CD4-positive, alpha-beta T cell treated with Interleukin-17A for 4 hours (primary cell): ENCODE results near the gene STRN.
"Not testable (repeated sequence)": the region's sequence is repeated elsewhere in the genome, so short reads cannot be mapped to it uniquely, and the experiment has no call there.

Experiments
- DNase-seq: peaks from one replicate; pipeline ENCODE4 v3.0.0-alpha.2; 2020; ENCODE audit warnings: mixed read lengths

Gene STRN, protein sequence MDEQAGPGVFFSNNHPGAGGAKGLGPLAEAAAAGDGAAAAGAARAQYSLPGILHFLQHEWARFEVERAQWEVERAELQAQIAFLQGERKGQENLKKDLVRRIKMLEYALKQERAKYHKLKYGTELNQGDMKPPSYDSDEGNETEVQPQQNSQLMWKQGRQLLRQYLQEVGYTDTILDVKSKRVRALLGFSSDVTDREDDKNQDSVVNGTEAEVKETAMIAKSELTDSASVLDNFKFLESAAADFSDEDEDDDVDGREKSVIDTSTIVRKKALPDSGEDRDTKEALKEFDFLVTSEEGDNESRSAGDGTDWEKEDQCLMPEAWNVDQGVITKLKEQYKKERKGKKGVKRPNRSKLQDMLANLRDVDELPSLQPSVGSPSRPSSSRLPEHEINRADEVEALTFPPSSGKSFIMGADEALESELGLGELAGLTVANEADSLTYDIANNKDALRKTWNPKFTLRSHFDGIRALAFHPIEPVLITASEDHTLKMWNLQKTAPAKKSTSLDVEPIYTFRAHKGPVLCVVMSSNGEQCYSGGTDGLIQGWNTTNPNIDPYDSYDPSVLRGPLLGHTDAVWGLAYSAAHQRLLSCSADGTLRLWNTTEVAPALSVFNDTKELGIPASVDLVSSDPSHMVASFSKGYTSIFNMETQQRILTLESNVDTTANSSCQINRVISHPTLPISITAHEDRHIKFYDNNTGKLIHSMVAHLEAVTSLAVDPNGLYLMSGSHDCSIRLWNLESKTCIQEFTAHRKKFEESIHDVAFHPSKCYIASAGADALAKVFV

DNA sequence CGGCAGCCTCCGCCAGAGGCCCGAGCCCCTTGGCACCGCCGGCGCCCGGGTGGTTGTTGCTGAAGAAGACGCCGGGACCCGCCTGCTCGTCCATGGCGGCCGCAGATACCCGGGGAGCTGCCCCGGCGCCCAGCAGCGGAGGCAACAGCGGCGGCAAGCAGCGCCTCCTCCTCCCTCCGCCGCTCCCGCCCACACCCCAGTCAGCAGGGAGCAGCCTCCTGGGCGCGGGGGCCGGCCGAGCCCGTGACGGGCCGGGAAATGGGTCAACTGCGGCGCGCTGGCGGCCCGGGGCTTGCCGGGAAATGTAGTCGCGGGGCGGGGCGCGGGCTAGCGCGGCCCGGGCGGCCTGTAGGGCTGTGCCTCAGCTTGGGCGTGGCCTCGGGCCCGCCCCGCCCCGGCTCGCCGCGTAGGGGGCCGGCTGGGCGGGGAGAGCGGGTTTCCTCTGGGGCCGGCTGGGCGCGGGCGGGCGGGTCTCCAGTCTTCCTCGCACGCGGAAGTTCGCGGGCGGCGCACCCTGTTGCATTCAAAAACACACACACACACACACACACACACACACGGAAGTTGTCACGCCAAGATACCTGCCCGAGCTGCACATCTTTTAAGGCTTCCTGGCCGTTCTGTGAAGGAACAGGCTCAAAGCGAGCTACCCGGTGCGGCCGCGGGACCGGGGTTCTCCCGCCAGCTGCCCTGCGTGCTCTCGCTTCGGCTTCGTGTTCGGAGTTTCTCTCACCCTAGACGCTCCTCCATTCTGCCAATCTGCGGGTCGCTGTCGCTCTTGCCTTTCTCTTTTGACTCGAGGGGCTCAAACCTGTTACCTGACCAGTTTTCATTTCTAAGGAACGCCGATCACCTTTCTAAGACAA lies at the start of gene STRN:
Gene STRN (minus strand): TSS at position 167 of the 866 bp plus-strand sequence. CDS start 73 bp downstream, at position 94.
- DNase-seq: peak; percentile 98

DNA sequence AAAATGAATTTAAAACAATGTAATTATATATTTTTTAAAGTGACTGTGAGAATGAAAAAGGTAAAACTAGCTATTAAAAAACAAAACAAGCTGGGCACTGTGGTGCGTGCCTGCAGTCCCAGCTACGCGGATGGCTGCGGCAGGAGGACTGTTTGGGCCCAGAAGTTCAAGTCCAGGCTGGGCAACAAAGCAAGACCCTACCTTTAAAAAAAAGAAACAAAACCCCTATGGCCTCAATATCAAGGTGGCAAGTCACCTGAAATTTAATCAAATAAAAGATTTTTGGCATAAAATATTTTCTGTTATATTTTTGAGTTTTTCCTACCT lies 46.9 kb upstream of the STRN start:
- DNase-seq: no peak

DNA sequence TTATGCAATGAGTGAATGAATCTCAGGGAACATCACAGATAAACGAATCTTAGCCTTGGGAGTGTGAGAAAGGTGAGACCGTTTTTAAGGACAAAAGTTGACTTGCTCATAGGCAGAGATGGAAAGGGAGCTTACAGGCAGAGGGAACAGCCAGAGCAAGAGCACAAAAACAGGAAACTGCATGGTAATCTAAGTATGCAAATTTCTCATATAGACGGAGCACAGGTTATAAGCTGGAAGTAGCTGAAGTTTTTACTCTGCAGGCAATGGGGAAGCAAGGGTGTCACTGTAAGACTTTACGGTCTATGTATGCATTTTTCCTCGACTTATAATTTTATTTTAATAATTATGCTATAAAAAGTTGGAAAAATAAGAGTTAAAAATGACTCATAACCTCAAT lies 44.8 kb upstream of the STRN start:
- DNase-seq: no peak

DNA sequence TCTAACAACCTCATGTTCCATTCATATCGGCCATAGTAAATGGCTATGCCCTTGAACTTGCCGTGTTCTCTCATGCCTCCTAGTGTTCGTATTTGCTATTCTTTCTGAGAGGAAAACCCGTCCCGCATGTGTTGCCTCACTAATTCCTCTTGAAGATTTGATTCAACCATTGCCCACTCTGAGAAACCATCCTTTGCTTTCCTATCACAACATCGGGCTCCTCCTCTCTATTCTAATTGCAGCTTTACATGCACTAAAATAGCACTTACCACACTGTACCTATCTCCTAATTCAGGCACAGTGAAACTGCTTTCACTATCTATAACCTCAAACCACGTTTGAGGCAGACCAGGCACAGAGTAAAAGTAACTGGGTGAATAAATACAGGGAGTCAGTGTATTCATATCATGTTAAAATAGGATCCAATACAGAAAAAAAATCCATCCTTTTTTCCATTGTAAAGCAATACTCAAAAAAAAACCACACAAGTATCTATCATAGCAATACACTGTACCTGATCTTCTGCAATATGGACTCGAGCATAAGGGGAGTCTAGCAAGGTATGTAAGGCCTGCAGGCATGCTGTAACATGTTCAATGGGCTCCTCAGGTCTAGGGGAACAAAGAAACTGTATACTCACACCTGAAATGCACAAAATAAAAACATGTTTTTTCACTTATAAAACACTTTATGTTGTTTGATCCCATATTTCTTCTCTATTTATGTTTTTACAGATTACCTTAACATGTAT lies 39.0 kb upstream of the STRN start:
- peak; percentile 27 for DNase-seq

DNA sequence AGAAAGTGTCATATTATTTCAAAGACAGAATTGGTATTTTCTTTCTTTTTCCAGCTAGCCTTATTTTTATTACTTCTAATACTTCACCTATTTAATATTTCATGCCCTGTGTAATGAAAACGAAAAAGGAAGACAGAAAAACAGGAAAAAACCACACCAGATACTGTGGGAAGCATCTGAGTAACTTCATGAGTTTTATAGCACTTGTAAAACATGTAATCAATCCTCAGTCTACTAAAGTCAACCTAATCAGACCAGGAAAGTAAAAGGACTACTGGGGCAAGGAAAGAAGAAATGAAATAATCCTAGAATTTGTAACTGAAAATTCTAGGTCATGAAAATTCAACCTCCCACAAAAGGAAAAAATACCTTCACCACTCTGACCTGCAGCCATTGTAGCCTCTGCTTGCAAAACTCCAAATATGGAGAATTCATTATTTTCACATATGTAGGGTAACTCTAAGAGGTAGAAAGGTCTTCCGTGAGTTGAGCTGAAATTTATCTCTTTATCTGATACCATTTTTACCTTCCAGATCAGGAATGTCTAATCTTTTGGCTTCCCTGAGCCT lies 34.7 kb upstream of the STRN start:
- DNase-seq: no peak

DNA sequence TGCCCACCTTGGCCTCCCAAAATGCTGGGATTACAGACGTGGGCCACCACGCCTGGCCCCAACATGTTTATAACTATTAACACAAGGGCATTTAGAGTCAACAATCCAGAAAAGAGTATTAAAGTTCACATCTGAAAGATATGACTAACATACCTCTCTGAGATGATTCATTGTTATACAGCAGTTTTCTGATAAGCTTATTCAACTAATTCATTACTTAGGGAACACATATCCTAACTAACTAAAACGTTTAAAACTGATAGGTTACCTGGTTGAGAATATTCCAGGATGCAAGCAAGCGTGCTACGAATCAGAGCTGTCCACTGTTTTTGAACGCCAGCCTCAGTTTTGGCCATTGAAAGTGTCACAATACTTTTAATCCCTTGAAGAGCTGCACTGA lies 34.0 kb upstream of the STRN start:
- DNase-seq: no peak

DNA sequence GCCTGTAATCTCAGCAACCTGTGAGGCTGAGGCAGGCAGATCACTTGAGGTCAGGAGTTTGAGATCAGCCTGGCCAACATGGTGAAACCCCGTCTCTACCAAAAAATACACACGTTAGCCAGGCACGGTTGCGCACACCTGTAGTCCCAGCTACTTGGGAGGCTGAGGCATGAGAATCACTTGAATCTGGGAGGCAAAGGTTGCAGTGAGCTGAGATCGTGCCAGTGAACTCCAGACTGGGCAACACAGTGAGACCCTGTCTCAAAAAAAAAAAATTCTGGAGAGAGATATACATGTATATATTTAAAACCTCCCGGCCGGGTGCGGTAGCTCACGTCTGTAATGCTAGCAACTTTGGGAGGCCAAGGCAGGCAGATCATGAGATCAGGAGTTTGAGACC lies 33.1 kb upstream of the STRN start:
- DNase-seq: not testable (repeated sequence)

DNA sequence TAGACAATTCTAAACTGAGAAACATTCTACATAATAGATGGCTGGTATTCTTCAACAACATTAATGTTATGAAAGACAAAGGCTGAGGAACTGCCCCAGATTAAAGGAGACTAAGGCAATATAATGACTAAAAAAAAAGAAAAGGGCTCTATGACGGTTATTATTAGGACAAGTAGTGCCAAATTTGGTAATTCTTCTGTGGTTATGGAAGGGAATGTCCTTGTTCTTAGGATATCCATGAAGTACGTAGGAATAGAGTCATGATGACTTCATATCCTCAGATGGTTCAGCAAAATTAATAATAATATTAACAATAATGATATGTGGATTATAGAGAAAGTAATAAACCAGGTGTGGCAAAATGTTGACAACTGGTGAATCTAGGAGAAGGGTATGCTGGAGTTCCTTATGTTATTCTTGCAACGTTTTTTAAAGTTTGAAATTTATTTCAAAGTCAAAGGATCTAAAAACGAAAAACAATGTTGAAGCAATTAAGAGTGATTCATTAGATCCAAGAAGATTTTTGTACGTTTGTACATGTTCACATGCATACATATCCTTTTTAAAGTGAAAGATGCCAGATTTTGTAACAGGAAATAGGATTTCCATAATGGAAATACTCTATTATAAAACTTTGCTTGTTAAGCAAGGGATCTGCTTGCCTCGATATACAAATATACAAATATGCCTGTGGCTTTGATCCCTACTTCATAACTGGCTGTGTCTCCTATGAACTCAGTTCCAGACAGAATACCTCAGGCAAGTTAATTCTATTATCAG lies 27.7 kb upstream of the STRN start:
- no peak for DNase-seq

DNA sequence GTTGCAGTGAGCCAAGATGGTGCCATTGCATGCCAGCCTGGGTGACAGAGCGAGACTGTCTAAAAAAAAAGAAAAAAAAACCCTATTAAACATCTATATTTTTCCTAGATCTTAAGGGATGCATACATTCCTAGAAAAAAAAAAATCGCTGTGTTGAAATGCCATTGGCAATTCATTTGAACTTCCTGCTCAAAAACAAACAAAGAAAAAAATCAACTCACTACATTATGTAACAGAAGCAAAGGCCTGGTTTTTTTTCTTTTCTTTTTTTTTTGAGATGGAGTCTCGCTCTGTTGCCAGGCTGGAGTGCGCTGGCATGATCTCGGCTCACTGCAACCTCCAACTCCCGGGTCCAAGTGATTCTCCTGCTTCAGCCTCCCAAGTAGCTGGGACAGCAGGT lies 21.7 kb upstream of the STRN start:
- no peak for DNase-seq

DNA sequence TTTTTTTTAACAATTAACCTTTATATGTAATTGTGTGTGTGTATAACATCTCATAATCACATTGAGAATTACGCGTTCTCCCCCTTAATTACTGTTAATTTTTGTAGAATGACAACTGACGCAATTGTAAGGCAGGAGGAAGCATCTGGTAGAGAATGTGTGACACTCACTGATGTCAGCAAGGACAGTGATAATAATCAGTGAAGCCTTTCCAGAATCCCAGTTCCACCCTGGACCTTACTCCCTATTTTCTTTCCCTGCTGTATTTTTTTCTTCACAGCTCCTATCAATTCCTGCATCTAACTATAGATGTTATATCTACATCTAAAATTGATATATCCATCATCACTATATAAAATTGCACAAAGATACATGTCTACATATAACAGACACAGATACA lies 16.1 kb upstream of the STRN start:
- DNase-seq: no peak

DNA sequence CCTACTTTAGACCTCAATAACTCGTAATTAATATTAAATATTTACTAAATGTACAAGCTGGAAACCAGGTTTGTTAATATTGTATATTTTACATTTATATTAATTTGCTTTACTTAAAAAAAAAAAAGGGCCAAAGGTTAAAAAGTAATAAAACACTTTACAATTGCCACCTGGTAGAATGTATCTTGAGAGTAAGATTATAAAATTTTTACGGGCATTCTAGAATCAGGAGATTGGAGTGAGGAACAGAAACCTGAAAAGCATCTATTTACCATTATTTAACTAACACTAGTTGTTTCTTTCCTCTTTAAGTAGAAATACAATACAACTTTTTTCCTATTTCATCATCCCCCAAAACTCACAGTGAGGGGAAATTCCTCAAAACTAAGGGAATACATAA lies 15.6 kb upstream of the STRN start:
- DNase-seq: no peak

DNA sequence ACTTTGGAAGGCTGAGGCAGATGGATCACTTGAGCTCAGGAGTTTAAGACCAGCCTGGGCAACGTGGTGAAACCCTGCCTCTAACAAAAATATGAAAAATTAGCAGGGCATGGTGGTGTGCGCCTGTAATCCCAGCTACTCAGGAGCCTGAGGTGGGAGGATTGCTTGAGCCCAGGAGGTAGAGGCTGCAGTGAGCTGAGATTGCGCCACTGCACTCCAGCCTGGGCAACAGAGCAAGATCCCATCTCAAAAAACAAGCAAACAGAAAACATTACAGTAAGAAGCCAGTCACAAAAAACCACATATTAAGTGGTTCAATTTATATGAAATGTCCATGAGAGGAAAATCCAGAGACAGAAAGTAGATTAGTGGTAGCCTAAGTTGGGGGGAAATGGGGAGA lies 12.7 kb upstream of the STRN start:
- DNase-seq: not testable (repeated sequence)

DNA sequence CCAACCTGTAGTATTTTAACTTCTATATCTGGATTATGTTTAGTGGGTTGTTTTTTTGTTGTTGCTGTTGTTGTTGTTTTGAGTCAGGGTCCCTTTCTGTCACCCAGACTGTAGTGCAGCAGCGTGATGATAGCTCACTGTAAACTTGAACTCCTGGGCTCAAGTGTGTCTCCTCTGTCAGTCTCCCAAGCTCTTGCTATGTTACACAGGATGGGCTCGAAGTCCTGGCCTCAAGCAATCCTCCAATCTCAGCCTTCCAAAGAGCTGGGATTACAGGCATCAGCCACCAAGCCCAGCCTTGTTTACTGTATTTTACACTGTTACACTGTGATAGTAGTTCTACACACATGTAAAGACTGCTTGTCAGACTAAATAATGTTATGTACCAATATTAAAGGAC lies 9.7 kb upstream of the STRN start:
- no peak for DNase-seq

DNA sequence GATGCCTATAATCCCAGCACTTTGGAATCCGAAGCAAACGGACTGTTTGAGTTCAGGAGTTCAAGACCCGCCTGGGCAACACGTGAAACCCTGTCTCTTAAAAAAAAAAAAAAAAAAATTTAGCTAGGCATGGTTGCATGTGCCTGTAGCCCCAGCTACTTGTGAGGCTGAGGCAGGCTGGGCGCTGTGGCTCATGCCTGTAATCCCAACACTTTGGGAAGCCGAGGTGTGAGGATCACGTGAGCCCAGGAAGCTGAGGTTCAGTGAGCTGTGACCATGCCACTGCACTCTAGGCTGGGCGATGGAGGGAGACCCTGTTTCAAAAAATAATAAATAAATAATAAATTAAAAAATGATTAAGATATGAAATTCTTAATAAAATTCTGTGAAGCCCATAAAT lies 9.0 kb upstream of the STRN start:
- no peak for DNase-seq

DNA sequence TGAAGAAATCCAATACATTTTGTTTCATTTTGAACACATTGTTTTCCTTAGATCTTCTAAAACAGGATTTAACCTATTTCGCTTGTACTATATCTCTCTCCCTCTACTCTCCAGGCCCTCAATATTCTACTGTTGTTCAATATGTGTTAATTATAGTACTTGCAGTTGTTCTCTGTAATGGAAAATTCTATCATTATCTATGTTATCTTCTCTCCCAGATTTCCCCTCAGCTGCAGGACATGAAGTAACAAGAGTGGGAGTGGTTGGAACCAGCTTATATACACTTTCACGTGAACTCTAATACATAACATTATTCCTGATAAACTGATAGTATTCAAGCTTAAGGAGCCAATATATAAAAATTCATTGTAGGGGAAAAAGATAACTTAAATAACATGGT lies 7.0 kb upstream of the STRN start:
- no peak for DNase-seq

DNA sequence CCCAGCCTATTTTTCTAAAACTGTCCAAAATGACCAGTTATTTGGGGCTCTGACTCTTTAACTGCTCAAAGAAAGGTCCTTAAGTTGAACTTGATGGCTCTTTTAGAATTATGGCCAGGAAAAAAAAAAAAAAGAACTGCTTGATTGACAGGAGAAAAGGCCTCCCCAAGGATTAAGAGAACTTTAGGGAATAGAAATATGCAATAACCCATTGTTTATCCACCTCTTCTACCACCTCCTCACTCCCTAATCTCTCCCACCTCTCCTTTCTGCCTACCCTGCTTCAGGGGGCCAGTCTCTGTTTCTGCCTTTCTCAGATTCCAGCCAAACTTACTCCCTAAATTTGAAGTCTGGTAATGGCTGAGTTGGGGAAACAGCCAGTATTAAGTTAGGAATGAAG lies 5.7 kb upstream of the STRN start:
- no peak for DNase-seq

DNA sequence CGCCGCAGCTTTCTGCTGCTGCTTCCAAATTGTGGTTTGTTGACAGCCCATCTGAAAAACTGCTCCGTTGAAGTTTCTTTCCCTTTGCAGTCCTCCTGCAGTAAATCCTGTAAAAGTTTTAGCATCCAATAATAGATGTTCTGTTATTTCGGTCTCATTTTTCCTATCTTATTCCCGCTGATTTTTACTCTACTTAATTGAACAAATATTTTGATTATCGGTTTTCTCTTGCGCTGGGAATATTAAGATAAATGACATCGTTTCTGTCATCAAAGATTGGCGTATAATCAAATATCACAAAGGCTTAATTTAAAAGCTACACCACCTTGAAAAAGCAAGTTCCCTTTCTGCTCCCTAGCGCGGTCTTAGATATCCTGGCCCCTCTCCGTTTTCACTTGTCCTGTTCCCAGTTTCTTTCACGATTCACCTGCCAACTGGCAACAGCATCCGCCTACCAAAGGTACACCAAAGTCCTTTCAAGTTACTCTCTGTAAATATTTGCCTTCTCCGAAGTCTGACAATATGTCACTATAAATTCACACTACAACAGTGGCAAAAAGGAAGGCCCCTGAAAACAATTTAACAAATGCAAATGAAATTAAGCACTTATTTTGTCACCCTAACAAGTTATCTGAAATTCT lies 1.0 kb upstream of the STRN start:
- no peak for DNase-seq

DNA sequence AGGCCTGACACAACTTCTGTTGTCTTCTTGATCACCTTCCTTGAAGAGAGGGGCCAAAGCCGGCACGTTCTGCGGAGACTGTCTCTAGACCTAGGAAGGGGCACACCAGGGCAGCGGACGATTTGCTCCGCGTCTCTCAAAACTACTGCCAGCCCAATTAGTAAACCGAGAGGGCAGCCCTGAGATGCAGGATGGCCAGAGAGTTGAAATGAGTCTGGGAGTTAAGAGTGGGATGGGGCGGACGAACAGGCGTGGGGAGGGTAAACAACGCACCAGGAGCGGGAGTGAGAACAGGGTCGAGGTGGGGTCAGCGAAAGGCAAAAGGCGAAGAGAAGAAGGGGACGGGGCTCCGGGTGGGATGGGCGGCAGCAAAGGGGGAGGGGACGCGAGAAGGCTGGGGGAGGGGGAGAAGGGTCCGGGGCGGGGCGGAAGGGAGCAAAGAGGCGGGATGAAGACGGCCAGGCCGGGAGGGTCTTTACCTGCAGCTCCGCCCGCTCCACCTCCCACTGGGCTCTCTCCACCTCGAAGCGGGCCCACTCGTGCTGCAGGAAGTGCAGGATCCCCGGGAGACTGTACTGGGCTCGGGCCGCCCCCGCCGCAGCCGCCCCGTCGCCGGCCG lies 476 bp downstream of the STRN start:
- DNase-seq: peak; percentile 60

DNA sequence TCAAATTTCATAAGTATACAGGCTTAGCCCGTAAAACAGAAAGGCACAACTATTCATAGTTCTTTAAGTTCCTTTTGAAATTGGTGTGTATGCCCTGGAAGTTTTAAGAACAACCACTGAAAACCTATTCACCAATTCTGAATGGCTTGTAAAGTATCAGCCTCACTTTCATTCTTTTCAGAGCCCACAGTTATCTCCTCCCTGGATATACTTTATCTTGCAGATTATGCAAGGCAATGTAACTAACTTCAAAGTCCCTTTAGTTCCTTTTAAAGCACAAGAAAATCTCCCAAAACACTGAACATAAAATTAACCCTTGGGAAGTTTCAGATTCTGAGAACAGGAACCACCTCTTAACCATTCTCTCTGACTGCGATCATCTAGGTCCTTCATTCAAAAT lies 1.1 kb downstream of the STRN start:
- no peak for DNase-seq

DNA sequence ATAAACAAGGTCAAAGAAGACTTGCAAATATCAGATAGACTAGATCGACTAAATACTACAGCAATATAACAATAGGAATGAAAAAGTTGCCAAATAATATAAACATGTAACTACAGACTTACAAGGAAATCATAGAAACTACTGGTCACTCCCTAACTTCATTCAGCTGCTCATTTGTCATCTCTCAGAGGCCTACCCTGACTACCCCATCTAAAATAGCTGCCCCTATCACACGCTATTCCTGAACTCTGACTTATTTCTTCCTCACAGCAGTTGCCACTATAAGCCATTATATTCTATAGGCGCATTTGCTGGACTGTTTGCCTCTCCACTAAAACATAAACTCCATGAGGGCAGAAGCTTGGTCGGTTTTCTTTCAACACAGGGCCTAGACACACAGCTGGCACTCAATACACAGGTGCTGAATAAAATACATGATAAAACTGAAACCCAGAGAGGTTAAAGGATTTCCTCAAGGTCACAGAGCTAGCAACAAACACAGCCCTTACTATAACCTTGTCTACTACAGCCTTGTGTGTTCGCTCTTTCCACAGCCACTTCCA lies 1.8 kb downstream of the STRN start:
- no peak for DNase-seq
